K562 (cell line): ENCODE measurements around the gene STX1A. TPM values are rescaled to one million over a fixed set of nuclear protein-coding genes. Genes with fewer than 3 reads are reported as not detected.

Experiments used
- BCOR ChIP-seq: fragments of 450-650 bp; IDR thresholded peaks from 2 replicates; pipeline ENCODE4 v1.6.1; 2016
- ELF2 ChIP-seq: fragments of 250-450 bp; sonication (Bioruptor Pico); IDR thresholded peaks from 2 replicates; pipeline ENCODE4 v1.5.0; 2021; ENCODE audit warnings: mild to moderate bottlenecking
- TBL1XR1 ChIP-seq, 2 experiments: IDR thresholded peaks; 2 replicates each; pipeline ENCODE4 v1.6.1; 2012; ENCODE audit warnings: improper control_type of control experiment in 2 of 2, low read length in 2 of 2, mild to moderate bottlenecking in 1 of 2
- USF2 ChIP-seq: sonication (generic); formaldehyde crosslinking; IDR thresholded peaks from 2 replicates; pipeline ENCODE4 v1.5.0; 2020; ENCODE audit warnings: missing genetic modification reagents
- XRCC5 ChIP-seq: fragments of 200-400 bp; formaldehyde crosslinking; IDR thresholded peaks from 2 replicates; pipeline ENCODE4 v1.6.1; 2017; ENCODE audit warnings: low read depth, mild to moderate bottlenecking, low read length
- ZNF165 ChIP-seq: fragments of 250-450 bp; sonication (Bioruptor Pico); IDR thresholded peaks from 2 replicates; pipeline ENCODE4 v1.4.0; 2020; ENCODE audit warnings: borderline replicate concordance
- polyA plus RNA-seq, 8 experiments: library from polyadenylated mRNA; depleted of rRNA in 4 of 8; stranded (reverse) in 5 of 8; unstranded in 3 of 8; fragments of >200 nt; fragmentation: Nextera tagmentation in 2 of 8; fragmentation: Illumina TruSeq in 1 of 8; extraction: Ambion mirVana in 2 of 8; extraction: Trizol in 1 of 8; gene quantifications; 2 replicates each; pipeline versions ENCODE4 v1.2.1 to v1.2.3, GENCODE V29; 2011 to 2014; ENCODE audit warnings: inconsistent platforms in 1 of 8, missing spikeins in 1 of 8
- total RNA-seq, 7 experiments: library from RNA; depleted of rRNA in 6 of 7; stranded (reverse); fragments of >200 nt in 6 of 7; fragmentation: Illumina TruSeq in 2 of 7; extraction: Trizol in 2 of 7; gene quantifications; 2 replicates each; pipeline versions ENCODE4 v1.2.1 to v1.2.3, GENCODE V29; 2011 to 2021; ENCODE audit warnings: low replicate concordance in 1 of 7
- TF ChIP-seq, protein P1 (sequence below), 2 experiments: fragments of 450-650 bp; formaldehyde crosslinking in 1 of 2; IDR thresholded peaks; 2 replicates each; pipeline versions ENCODE4 v1.4.0 to v1.6.1; 2014 to 2020; ENCODE audit warnings: mild to moderate bottlenecking in 2 of 2, borderline replicate concordance in 1 of 2, low read depth in 1 of 2
- TF ChIP-seq, protein P2 (sequence below): fragments of 450-650 bp; IDR thresholded peaks from 2 replicates; pipeline ENCODE4 v1.7.1; 2018; ENCODE audit warnings: mild to moderate bottlenecking, low read depth; ENCODE audit not compliant: partially characterized antibody
- TF ChIP-seq, protein P3 (sequence below): fragments of 250-450 bp; sonication (Bioruptor Pico); IDR thresholded peaks from 2 replicates; pipeline ENCODE4 v1.5.0; 2021; ENCODE audit warnings: mild to moderate bottlenecking, borderline replicate concordance

STX1A gene
- total and polyA plus RNA-seq, 9 of the 15 experiments (the other 6 are each of a cell fraction or from before 2014, with no cell fraction given) = 0.04 to 15.1 (median 6.3) TPM

GRCh38 chr7:73734619-73735527 lies 15.4 kb upstream of the STX1A start (continued):
- TF ChIP-seq, protein P1, sequence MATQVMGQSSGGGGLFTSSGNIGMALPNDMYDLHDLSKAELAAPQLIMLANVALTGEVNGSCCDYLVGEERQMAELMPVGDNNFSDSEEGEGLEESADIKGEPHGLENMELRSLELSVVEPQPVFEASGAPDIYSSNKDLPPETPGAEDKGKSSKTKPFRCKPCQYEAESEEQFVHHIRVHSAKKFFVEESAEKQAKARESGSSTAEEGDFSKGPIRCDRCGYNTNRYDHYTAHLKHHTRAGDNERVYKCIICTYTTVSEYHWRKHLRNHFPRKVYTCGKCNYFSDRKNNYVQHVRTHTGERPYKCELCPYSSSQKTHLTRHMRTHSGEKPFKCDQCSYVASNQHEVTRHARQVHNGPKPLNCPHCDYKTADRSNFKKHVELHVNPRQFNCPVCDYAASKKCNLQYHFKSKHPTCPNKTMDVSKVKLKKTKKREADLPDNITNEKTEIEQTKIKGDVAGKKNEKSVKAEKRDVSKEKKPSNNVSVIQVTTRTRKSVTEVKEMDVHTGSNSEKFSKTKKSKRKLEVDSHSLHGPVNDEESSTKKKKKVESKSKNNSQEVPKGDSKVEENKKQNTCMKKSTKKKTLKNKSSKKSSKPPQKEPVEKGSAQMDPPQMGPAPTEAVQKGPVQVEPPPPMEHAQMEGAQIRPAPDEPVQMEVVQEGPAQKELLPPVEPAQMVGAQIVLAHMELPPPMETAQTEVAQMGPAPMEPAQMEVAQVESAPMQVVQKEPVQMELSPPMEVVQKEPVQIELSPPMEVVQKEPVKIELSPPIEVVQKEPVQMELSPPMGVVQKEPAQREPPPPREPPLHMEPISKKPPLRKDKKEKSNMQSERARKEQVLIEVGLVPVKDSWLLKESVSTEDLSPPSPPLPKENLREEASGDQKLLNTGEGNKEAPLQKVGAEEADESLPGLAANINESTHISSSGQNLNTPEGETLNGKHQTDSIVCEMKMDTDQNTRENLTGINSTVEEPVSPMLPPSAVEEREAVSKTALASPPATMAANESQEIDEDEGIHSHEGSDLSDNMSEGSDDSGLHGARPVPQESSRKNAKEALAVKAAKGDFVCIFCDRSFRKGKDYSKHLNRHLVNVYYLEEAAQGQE (IDR thresholded peaks at IDR 0.05; ENCODE audit: borderline replicate concordance) = peak; percentile 83
- TF ChIP-seq, protein P1 (CRISPR knock-in tag; IDR thresholded peaks at IDR 0.05; ENCODE audit: low read depth) = peak; percentile 58
- TF ChIP-seq, protein P2, sequence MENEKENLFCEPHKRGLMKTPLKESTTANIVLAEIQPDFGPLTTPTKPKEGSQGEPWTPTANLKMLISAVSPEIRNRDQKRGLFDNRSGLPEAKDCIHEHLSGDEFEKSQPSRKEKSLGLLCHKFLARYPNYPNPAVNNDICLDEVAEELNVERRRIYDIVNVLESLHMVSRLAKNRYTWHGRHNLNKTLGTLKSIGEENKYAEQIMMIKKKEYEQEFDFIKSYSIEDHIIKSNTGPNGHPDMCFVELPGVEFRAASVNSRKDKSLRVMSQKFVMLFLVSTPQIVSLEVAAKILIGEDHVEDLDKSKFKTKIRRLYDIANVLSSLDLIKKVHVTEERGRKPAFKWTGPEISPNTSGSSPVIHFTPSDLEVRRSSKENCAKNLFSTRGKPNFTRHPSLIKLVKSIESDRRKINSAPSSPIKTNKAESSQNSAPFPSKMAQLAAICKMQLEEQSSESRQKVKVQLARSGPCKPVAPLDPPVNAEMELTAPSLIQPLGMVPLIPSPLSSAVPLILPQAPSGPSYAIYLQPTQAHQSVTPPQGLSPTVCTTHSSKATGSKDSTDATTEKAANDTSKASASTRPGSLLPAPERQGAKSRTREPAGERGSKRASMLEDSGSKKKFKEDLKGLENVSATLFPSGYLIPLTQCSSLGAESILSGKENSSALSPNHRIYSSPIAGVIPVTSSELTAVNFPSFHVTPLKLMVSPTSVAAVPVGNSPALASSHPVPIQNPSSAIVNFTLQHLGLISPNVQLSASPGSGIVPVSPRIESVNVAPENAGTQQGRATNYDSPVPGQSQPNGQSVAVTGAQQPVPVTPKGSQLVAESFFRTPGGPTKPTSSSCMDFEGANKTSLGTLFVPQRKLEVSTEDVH = peak; percentile 59
- TF ChIP-seq, protein P3, sequence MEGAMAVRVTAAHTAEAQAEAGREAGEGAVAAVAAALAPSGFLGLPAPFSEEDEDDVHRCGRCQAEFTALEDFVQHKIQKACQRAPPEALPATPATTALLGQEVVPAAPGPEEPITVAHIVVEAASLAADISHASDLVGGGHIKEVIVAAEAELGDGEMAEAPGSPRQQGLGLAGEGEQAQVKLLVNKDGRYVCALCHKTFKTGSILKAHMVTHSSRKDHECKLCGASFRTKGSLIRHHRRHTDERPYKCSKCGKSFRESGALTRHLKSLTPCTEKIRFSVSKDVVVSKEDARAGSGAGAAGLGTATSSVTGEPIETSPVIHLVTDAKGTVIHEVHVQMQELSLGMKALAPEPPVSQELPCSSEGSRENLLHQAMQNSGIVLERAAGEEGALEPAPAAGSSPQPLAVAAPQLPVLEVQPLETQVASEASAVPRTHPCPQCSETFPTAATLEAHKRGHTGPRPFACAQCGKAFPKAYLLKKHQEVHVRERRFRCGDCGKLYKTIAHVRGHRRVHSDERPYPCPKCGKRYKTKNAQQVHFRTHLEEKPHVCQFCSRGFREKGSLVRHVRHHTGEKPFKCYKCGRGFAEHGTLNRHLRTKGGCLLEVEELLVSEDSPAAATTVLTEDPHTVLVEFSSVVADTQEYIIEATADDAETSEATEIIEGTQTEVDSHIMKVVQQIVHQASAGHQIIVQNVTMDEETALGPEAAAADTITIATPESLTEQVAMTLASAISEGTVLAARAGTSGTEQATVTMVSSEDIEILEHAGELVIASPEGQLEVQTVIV = no peak
- TF ChIP-seq ELF2 (CRISPR knock-in tag) (peak; percentile 58; the same call in 1 of the 2 replicates), TBL1XR1 (IDR thresholded peaks at IDR 0.05; ENCODE audit: low read length in 2 of 2) (peak in 1 of 2 experiments; percentile 61; a peak in 2 of 4 replicates), USF2 (CRISPR knock-in tag) (no peak), BCOR (peak; percentile 51; the same call in 1 of the 2 replicates), XRCC5 (peak; percentile 92; the same call in 1 of the 2 replicates), ZNF165 (no peak)
